HG02623 (cell line): ENCODE measurements around the gene C9orf153.
"Not testable (repeated sequence)": the region's sequence is repeated elsewhere in the genome, so short reads cannot be mapped to it uniquely, and the experiment has no call there.

Source experiments
- ATAC-seq: cut with Tn5 transposase; IDR thresholded peaks from one replicate; pipeline ENCODE4 v1.9.1; 2021; ENCODE audit warnings: moderate library complexity; ENCODE audit not compliant: unreplicated experiment

The C9orf153 gene

GRCh38 chr9:86193088-86193487 lies 66.4 kb downstream of the C9orf153 start:
- ATAC-seq, result no peak

DNA sequence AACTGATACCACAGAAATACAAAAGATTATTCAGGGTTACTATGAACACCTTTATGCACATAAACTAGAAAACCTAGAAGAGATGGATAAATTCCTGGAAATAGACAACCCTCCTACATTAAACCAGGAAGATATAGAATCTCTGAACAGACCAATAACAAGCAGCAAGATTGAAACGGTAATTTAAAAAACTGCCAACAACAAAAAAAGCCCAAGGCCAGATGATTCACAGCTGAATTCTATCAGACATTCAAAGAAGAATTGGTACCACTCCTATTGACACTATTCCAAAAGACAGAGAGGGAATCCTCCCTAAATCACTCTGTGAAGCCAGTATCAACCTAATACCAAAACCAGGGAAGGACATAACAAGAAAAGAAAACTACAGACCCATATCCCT lies 68.8 kb downstream of the C9orf153 start:
- not testable (repeated sequence) for ATAC-seq

GRCh38 chr9:86187121-86187520 lies 72.3 kb downstream of the C9orf153 start:
- no peak for ATAC-seq

DNA sequence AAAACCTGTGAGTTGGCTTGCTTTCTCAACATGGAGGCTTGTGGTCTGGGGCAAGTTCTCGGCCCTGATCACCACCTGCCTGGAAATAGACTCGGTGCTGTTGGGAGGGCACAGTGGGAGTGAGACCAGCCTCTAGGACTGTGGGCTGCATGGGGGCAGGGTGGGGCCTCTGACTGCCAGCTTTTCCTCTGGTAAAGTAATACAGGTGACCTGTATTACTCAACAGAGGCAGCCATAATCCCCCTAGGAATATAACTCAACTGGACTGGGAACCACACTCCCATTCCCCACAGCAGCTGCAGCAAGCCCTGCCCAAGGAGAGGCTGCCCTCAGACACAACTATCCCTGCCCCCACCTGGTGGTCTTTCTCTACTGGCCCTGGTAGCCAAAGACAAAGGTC lies 72.8 kb downstream of the C9orf153 start:
- no peak for ATAC-seq

- ATAC-seq, result no peak
Measured at GRCh38 chr9:86185872-86186271, 73.6 kb downstream of the C9orf153 start.

DNA sequence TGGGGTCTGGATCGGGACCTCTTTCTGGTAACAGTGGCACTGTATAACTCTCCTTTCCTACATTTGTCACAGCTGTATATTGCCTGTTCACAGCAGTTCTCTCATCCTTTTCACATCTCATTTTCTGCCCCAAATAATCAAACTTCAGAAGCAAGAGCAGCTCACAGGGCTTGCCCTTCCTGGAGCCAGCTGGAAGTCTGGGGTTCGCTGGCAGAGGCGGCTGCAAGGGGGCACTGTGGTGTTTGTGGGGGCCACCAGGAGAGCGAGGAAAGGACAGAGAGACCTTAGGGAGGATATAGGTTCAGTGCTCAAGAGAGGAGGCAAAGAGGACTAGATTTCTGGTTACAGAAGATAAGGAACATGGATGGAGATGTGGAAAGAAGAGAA lies 75.3 kb downstream of the C9orf153 start:
- ATAC-seq, result no peak

GRCh38 chr9:86183229-86184137 lies 76.0 kb downstream of the C9orf153 start:
- no peak for ATAC-seq

DNA sequence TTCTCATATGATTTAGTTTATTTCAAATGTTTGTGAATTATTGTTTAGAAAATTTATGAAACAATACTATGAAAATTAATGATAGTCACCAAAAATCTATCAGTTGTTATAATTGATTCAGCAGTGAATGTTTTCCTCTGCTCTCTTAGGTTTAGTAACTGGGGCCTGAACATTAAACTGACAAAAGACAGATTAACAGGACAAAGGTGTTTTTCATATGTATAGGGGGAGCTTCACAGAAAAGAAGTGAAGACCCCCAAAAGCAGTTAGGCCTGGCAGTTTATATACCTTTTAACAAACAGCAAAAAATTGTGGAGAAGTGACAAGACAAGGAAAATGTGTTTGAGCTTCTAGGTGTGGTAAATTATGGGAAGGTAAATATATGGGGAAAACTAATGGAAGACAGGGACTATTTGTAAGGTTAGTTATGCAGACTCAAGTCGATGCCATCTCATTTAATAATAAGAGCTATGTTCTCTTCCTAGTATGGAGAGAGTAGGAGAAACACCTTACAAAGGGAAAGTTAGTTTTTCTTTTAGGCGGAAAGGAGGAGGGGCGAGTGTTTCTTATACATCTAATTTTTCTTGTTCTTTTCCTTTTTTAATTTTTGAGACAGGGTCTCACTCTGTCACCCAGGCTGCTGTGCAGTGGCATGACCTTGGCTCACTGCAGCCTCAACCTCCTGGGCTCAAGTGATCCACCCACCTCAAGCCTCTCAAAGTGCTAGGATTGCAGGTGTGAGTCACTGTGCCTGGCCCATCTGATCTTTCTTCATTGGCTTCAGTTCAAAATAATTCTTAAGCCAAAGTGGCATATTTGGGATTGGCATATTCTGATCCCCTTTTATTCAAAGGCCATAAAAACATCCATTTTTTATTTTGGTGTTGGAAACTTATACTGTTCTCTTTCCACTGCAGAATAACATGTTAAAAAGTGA lies 77.8 kb downstream of the C9orf153 start:
- ATAC-seq, result no peak

GRCh38 chr9:86178503-86178902 lies 81.0 kb downstream of the C9orf153 start:
- no peak for ATAC-seq

DNA sequence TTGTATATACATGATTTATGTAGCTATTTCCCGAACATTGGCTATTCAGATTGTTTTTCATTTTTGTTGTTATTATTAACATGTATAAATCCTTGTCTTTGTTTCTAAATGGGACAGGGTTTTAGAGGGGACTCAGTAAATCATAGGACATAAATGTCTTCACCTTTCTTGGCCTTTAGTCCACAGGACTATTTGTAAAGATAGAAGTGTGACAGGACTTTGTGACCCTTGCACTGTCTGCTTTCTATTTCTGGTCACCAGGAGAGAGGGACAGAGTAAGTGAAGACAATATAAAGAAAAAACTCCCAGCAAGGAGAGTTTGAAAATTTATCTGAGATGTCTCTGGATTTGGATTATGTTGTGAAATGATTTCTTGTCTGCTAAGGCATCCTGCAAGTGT lies 81.5 kb downstream of the C9orf153 start:
- no peak for ATAC-seq

- no peak for ATAC-seq
Measured at GRCh38 chr9:86176468-86176867, 83.0 kb downstream of the C9orf153 start.

DNA sequence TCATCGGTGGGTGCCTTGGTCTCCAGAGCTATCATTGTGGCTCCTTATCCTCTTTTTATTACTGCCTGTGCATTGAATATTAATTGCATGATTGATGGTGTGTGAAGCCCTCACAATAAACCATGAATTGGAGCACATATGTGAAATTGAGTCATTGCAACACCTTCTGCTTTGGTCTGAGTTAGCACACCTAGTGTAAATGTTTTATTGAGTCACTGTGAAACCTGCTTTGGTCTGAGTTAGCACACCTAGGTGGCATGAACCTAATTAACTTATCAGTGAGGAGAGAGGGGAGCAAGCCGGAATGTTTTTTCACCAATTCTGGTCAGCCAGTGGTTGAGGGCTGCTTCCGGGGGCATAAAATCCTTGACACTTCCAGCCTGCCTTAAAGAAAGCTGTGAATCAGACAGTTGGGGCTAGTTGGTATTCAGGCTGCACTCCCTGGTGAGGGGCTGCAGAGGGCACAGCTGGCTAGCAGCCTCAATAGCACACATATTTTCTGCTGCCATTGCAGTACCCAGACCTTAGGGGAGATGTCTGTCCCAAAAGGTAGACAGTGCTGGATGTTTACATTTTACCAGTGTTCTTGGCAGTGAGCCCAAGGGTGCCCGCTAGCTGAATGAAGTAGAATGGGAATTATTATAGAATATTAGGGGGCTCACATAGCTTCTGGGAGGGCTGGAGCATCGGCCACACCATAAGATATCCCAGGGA lies 83.6 kb downstream of the C9orf153 start:
- ATAC-seq, result no peak

GRCh38 chr9:86175223-86175622 lies 84.2 kb downstream of the C9orf153 start:
- no peak for ATAC-seq
